K562 (cell line): ENCODE measurements around the gene AKAP6. TPM values are rescaled to one million over a fixed set of nuclear protein-coding genes. Genes with fewer than 3 reads are reported as not detected.

Source experiments
- ATAC-seq: fragments of 200-7000 bp; cut with Tn5 transposase; 3 replicates; pipeline ENCODE4 v1.9.1; 2020; ENCODE audit warnings: moderate library complexity
- BruUV-seq: library from RNA; stranded (reverse); fragments of 400-500 nt; replicated peaks from 2 replicates; lab custom pipeline; 2021; lab: Mats Ljungman, UMichigan
- CTCF ChIA-PET: fragments of 300-600 bp; formaldehyde crosslinking; extraction: SDS; loops from one replicate; lab custom pipeline; 2021; ENCODE audit warnings: low intra/inter-chr PET ratio; lab: Yijun Ruan, JAX
- POLR2A ChIA-PET: fragments of 300-600, 350-650 bp; sonication (Branson Sonifier 250); formaldehyde crosslinking; extraction: SDS; loops from one replicate; lab custom pipeline; 2021; ENCODE audit warnings: antibody characterized with exemption, inconsistent platforms; lab: Yijun Ruan, JAX
- DNase-seq, 4 experiments: peaks; one replicate each; pipeline versions ENCODE4 v3.0.0 to v3.0.0-alpha.2; 2011 to 2018; ENCODE audit warnings: low spot score in 3 of 4, mixed read lengths in 3 of 4; ENCODE audit errors: extremely low read depth in 1 of 4
- FAIRE-seq: peaks from 2 replicates; lab custom pipeline; 2011; peaks lifted over from hg19 to GRCh38; lab: Jason Lieb, UNC
- H2AFZ ChIP-seq: 2 replicates; pipeline ENCODE4 v1.6.0; 2011; ENCODE audit warnings: low read depth, low read length, control low read depth, inconsistent platforms
- H3K27ac ChIP-seq: fragments of 200-600 bp; 3 replicates; pipeline ENCODE4 v1.8.0; 2011; ENCODE audit warnings: low read depth, mild to moderate bottlenecking, control low read depth, inconsistent platforms, low read length, moderate library complexity, mixed read lengths; ENCODE audit errors: extremely low read depth
- H3K27me3 ChIP-seq, 2 experiments: fragments of 300-600 bp in 1 of 2; 2 replicates in 1 of 2; 3 replicates in 1 of 2; pipeline versions ENCODE4 v1.6.0 to v1.8.0; 2011; ENCODE audit warnings: inconsistent platforms in 2 of 2, low read length in 2 of 2, mild to moderate bottlenecking in 1 of 2, mixed read lengths in 1 of 2, moderate library complexity in 1 of 2; ENCODE audit not compliant: control insufficient read depth in 2 of 2, insufficient read depth in 2 of 2
- H3K36me3 ChIP-seq: fragments of 300-600 bp; 3 replicates; pipeline ENCODE4 v1.8.0; 2011; ENCODE audit warnings: mild to moderate bottlenecking, low read length, inconsistent platforms; ENCODE audit not compliant: control insufficient read depth, insufficient read depth
- H3K4me1 ChIP-seq, 2 experiments: fragments of 200-600 bp in 1 of 2; replicated peaks in 1 of 2; 2 replicates in 1 of 2; 3 replicates in 1 of 2; pipeline versions ENCODE4 v1.5.1 to v1.8.0; 2011; ENCODE audit warnings: inconsistent platforms in 2 of 2, low read length in 2 of 2, mild to moderate bottlenecking in 1 of 2, mixed read lengths in 1 of 2, moderate library complexity in 1 of 2; ENCODE audit not compliant: control insufficient read depth in 2 of 2, insufficient read depth in 2 of 2
- H3K4me2 ChIP-seq: 2 replicates; pipeline ENCODE4 v1.6.1; 2011; ENCODE audit warnings: low read length, control low read depth, inconsistent platforms, mixed read lengths; ENCODE audit not compliant: insufficient read depth
- H3K4me3 ChIP-seq: fragments of 200-600 bp; sonication (generic), shearing (Covaris generic); 2 replicates; pipeline ENCODE4 v1.5.1; 2016; ENCODE audit warnings: control low read depth, inconsistent platforms
- H3K79me2 ChIP-seq: fragments of 200-600 bp; 3 replicates; pipeline ENCODE4 v1.8.0; 2011; ENCODE audit warnings: low read length, inconsistent platforms; ENCODE audit not compliant: control insufficient read depth, insufficient read depth
- H3K9ac ChIP-seq, 2 experiments: 2 replicates each; pipeline versions ENCODE4 v1.6.0 to v1.6.1; 2011; ENCODE audit warnings: low read depth in 2 of 2, low read length in 2 of 2, control low read depth in 1 of 2, inconsistent platforms in 1 of 2, mild to moderate bottlenecking in 1 of 2, mixed read lengths in 1 of 2; ENCODE audit not compliant: insufficient read depth in 1 of 2
- H3K9me1 ChIP-seq: one replicate; pipeline ENCODE4 v1.6.0; 2011; ENCODE audit warnings: inconsistent platforms, mild to moderate bottlenecking, low read length, moderate library complexity; ENCODE audit not compliant: control insufficient read depth, insufficient read depth
- H3K9me3 ChIP-seq: replicated peaks from 2 replicates; pipeline ENCODE4 v1.5.1; 2011; ENCODE audit warnings: low read depth, low read length, inconsistent platforms; ENCODE audit not compliant: control insufficient read depth, insufficient read depth
- H4K20me1 ChIP-seq: replicated peaks from 2 replicates; pipeline ENCODE4 v1.6.1; 2011; ENCODE audit warnings: low read length, inconsistent platforms, mixed read lengths; ENCODE audit not compliant: control insufficient read depth, insufficient read depth
- PHTF2 ChIP-seq: fragments of 250-450 bp; sonication (Bioruptor Pico); IDR thresholded peaks from 2 replicates; pipeline ENCODE4 v1.5.0; 2021; ENCODE audit warnings: mild to moderate bottlenecking
- SMARCC2 ChIP-seq: fragments of 450-650 bp; IDR thresholded peaks from 2 replicates; pipeline ENCODE4 v1.6.1; 2017; ENCODE audit warnings: antibody characterized with exemption, moderate library complexity, mild to moderate bottlenecking, low read depth
- THRAP3 ChIP-seq: fragments of 450-650 bp; IDR thresholded peaks from 2 replicates; pipeline ENCODE4 v1.6.1; 2016; ENCODE audit warnings: mild to moderate bottlenecking, inconsistent platforms, borderline replicate concordance
- ZNF586 ChIP-seq: fragments of 450-650 bp; formaldehyde crosslinking; conservative IDR thresholded peaks from 2 replicates; pipeline ENCODE4 v1.4.0; 2020; ENCODE audit warnings: mild to moderate bottlenecking, moderate library complexity
- WGBS: fragments of 100-300 bp; shearing (Covaris generic); methylation state at CpG from one replicate; pipeline ENCODE4 v1.1.6; 2016; ENCODE audit warnings: low coverage, mixed read lengths; ENCODE audit not compliant: insufficient coverage; ENCODE audit errors: missing lambda C conversion rate; 5-methylcytosine and 5-hydroxymethylcytosine counted together
- in situ Hi-C: fragments of 300-500 bp; cut with MboI; formaldehyde crosslinking; loops from 4 replicates; pipeline ENCODE4 v1.15.0; 2018; ENCODE audit warnings: inconsistent platforms, mixed read lengths
- intact Hi-C: fragments of 100-400 bp; cut with micrococcal nuclease; formaldehyde crosslinking; loops from 2 replicates; pipeline ENCODE4 v1.14.2; 2022
- polyA plus RNA-seq, 8 experiments: library from polyadenylated mRNA; depleted of rRNA in 4 of 8; stranded (reverse) in 5 of 8; unstranded in 3 of 8; fragments of >200 nt; fragmentation: Nextera tagmentation in 2 of 8; fragmentation: Illumina TruSeq in 1 of 8; extraction: Ambion mirVana in 2 of 8; extraction: Trizol in 1 of 8; gene quantifications; 2 replicates each; pipeline versions ENCODE4 v1.2.1 to v1.2.3, GENCODE V29; 2011 to 2014; ENCODE audit warnings: inconsistent platforms in 1 of 8, missing spikeins in 1 of 8
- total RNA-seq, 7 experiments: library from RNA; depleted of rRNA in 6 of 7; stranded (reverse); fragments of >200 nt in 6 of 7; fragmentation: Illumina TruSeq in 2 of 7; extraction: Trizol in 2 of 7; gene quantifications; 2 replicates each; pipeline versions ENCODE4 v1.2.1 to v1.2.3, GENCODE V29; 2011 to 2021; ENCODE audit warnings: low replicate concordance in 1 of 7

AKAP6 gene
- total and polyA plus RNA-seq, 9 of the 15 experiments (the other 6 are each of a cell fraction or from before 2014, with no cell fraction given), result 0.03 to 1.7 (median 0.48) TPM

DNA sequence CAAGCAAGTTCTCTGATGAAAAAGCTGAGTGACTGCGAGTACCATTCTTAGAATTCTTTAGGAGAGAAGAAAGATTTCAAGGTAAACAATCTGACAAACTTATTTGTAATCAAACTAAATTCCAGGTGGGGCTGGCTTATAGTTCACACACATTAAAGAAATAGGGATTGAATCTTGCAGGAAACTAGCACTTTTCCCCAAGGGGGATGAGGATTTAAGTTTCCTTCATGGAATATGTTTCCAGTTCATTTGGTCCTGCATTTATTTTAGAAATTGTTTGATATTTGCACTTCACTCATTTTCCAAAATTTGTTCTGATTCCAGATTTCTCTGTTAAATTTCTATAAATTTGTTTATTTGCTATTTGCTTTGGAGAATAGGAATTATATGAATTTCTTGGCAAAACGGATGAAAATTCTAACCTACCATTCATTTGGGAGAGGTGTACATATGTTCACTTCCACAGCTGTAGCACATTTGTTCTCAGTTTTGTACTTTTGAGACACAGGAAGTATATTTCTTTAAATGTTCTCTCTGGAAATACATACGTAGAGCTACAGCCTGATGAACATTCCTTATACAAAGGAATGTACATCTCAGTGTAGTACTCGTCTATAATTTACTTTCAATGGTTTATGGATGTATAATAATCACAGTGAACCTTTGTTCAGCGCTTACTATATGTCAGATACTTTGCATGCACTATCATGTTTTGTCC is 145.5 kb downstream of the AKAP6 start (continued):
- no peak for TF ChIP-seq PHTF2 (CRISPR knock-in tag)
- no peak for TF ChIP-seq THRAP3
- TF ChIP-seq, all 486 proteins: peak for 0

GRCh38 chr14:32476532-32476931 is 147.4 kb downstream of the AKAP6 start:
- peaks cover 0 to 5% of the 10 kb centered on the region in 2 experiments; a peak in 2 of 5 replicates for H3K27me3 ChIP-seq
- no peak for TF ChIP-seq ZNF586
- no peak for TF ChIP-seq SMARCC2
- no peak for DNase-seq
- no peaks in the 10 kb centered on the region for H3K79me2 ChIP-seq
- WGBS, result 2% methylated on average over 4 of the region's 4 CpGs
- H3K36me3 ChIP-seq, result no peaks in the 10 kb centered on the region
- no peak for FAIRE-seq
- no peak overlapping the region for H3K27ac ChIP-seq
- no TSS peak for BruUV-seq
- intact Hi-C loops, result no loop called here
- H3K9me1 ChIP-seq, result no peaks in the 10 kb centered on the region
- in situ Hi-C loops, result no loop called here
- H3K9me3 ChIP-seq, result no peaks in the 10 kb centered on the region
- ChIA-PET POLR2A (interaction anchor here (0.6 kb wide), 1 partner anchor 500 kb away, joined by 3 read pairs; no protein-coding TSS in a partner anchor), CTCF (no interaction called here)
- H3K9ac ChIP-seq, result no peak overlapping the region
- H3K4me3 ChIP-seq, result no peak overlapping the region
- H3K4me1 ChIP-seq, result no peaks in the 10 kb centered on the region
- no peak overlapping the region for H2AFZ ChIP-seq
- H3K4me2 ChIP-seq, result no peak overlapping the region
- no peaks in the 10 kb centered on the region for H4K20me1 ChIP-seq
- ATAC-seq, result no peak
